B cell (primary cell): Measurements from ENCODE around the gene TP53TG5. TPM values are rescaled to one million over a fixed set of nuclear protein-coding genes. Genes with fewer than 3 reads are reported as not detected.

Experiments
- ATAC-seq: fragments of 200-7000 bp; cut with Tn5 transposase; one replicate; pipeline ENCODE4 v1.10.0; 2021; ENCODE audit warnings: low read depth, mild to moderate bottlenecking, moderate number of reproducible peaks, moderate library complexity
- CTCF ChIA-PET: fragments of 350-600 bp; sonication (Branson Sonifier 250); formaldehyde crosslinking; loops from one replicate; lab custom pipeline; 2021; ENCODE audit warnings: antibody characterized with exemption, inconsistent platforms; lab: Charles Lee
- POLR2A ChIA-PET: fragments of 350-600 bp; sonication (Branson Sonifier 250); formaldehyde crosslinking; loops from one replicate; lab custom pipeline; 2021; ENCODE audit warnings: antibody characterized with exemption; lab: Charles Lee
- DNase-seq: peaks from one replicate; pipeline ENCODE4 v3.0.0; 2013
- H2AFZ ChIP-seq: 2 replicates; pipeline ENCODE4 v1.6.1; 2012; ENCODE audit warnings: mild to moderate bottlenecking, low read depth, low read length; ENCODE audit not compliant: insufficient read depth, poor library complexity, severe bottlenecking
- H3K27ac ChIP-seq, 2 donors: 1 replicate in 1 of 2; 2 replicates in 1 of 2; pipeline ENCODE4 v1.5.1; 2012 to 2013; ENCODE audit warnings: low read length in 2 of 2, mild to moderate bottlenecking in 2 of 2, moderate library complexity in 1 of 2
- H3K27me3 ChIP-seq, 4 experiments: fragments of 200-600 bp in 1 of 4; sonication (generic) in 1 of 4; replicated peaks in 1 of 4; 1 replicate in 2 of 4; 2 replicates in 2 of 4; pipeline versions ENCODE4 v1.6.1 to v1.7.0; 2013 to 2016; ENCODE audit warnings: low read length in 3 of 4, mild to moderate bottlenecking in 2 of 4, mixed read lengths in 1 of 4, moderate library complexity in 1 of 4; ENCODE audit not compliant: insufficient read depth in 4 of 4, control insufficient read depth in 3 of 4; ENCODE audit errors: control extremely low read depth in 1 of 4
- H3K36me3 ChIP-seq, 2 experiments: replicated peaks in 1 of 2; 1 replicate in 1 of 2; 2 replicates in 1 of 2; pipeline versions ENCODE4 v1.6.1 to v1.7.1; 2013; ENCODE audit warnings: low read length in 1 of 2; ENCODE audit not compliant: insufficient read depth in 2 of 2, control insufficient read depth in 1 of 2; ENCODE audit errors: control extremely low read depth in 1 of 2, extremely low read depth in 1 of 2
- H3K4me1 ChIP-seq, 2 donors: fragments of 200-600 bp in 1 of 2; sonication (generic) in 1 of 2; 1 replicate in 1 of 2; 2 replicates in 1 of 2; pipeline versions ENCODE4 v1.5.1 to v1.6.1; 2013 to 2017; ENCODE audit warnings: low read length in 2 of 2; ENCODE audit not compliant: control insufficient read depth in 2 of 2, insufficient read depth in 2 of 2
- H3K4me2 ChIP-seq: replicated peaks from 2 replicates; pipeline ENCODE3; 2012; ENCODE audit warnings: mild to moderate bottlenecking, low read depth, low read length; ENCODE audit not compliant: poor library complexity, severe bottlenecking
- H3K4me3 ChIP-seq, 5 experiments: fragments of 200-600 bp in 1 of 5; sonication (generic) in 1 of 5; 1 replicate in 3 of 5; 2 replicates in 2 of 5; pipeline versions ENCODE4 v1.5.1 to v1.7.0; 2011 to 2016; ENCODE audit warnings: low read length in 4 of 5, mild to moderate bottlenecking in 4 of 5, low read depth in 2 of 5, control low read depth in 1 of 5, moderate library complexity in 1 of 5; ENCODE audit not compliant: insufficient read depth in 1 of 5; ENCODE audit errors: control extremely low read depth in 1 of 5, extremely low read depth in 1 of 5
- H3K79me2 ChIP-seq: fragments of 200-600 bp; sonication (generic); one replicate; pipeline ENCODE4 v1.6.0; 2016; ENCODE audit warnings: low read length; ENCODE audit not compliant: control insufficient read depth, insufficient read depth
- H3K9ac ChIP-seq: fragments of 200-600 bp; sonication (generic); 2 replicates; pipeline ENCODE4 v1.6.1; 2017; ENCODE audit warnings: mild to moderate bottlenecking, low read length, moderate library complexity
- H3K9me3 ChIP-seq, 3 donors: one replicate each; pipeline versions ENCODE4 v1.6.1 to v1.7.1; 2013; ENCODE audit warnings: low read length in 2 of 3; ENCODE audit not compliant: control insufficient read depth in 2 of 3, insufficient read depth in 1 of 3; ENCODE audit errors: control extremely low read depth in 1 of 3
- H4K20me1 ChIP-seq: 2 replicates; pipeline ENCODE4 v1.6.0; 2012; ENCODE audit warnings: mild to moderate bottlenecking, low read length; ENCODE audit not compliant: insufficient read depth, control insufficient read depth, poor library complexity, severe bottlenecking
- H3K27ac Mint-ChIP-seq: one replicate; pipeline ENCODE4 v1.8.0; 2021; ENCODE audit warnings: mixed read lengths
- H3K27me3 Mint-ChIP-seq: one replicate; pipeline ENCODE4 v1.8.0; 2021; ENCODE audit warnings: mixed read lengths
- H3K4me1 Mint-ChIP-seq: one replicate; pipeline ENCODE4 v1.8.0; 2021; ENCODE audit warnings: mixed read lengths
- H3K4me3 Mint-ChIP-seq: one replicate; pipeline ENCODE4 v1.8.0; 2021; ENCODE audit warnings: mixed read lengths
- H3K9me3 Mint-ChIP-seq: one replicate; pipeline ENCODE4 v1.8.0; 2022; ENCODE audit warnings: mixed read lengths; ENCODE audit not compliant: insufficient read depth
- CTCF ChIP-seq: fragments of 200-600 bp; IDR thresholded peaks from one replicate; pipeline ENCODE4 v1.8.0; 2022; ENCODE audit warnings: antibody characterized with exemption, mild to moderate bottlenecking
- EZH2 ChIP-seq: IDR thresholded peaks from 2 replicates; pipeline ENCODE4 v1.6.1; 2012; ENCODE audit warnings: borderline replicate concordance, low read depth, mild to moderate bottlenecking, moderate library complexity, low read length; ENCODE audit not compliant: insufficient read depth, poor library complexity, severe bottlenecking
- WGBS: methylation state at CpG from one replicate; pipeline ENCODE4 v1.1.5; 2013; ENCODE audit warnings: missing lambda C conversion rate; ENCODE audit not compliant: insufficient coverage; 5-methylcytosine and 5-hydroxymethylcytosine counted together
- intact Hi-C: fragments of 100-400 bp; cut with micrococcal nuclease; formaldehyde crosslinking; loops from one replicate; pipeline ENCODE4 v1.10.0; 2022
- polyA plus RNA-seq: library from polyadenylated mRNA; depleted of rRNA; stranded (reverse); fragments of >200 nt; gene quantifications from 2 replicates; pipeline ENCODE4 v1.2.3, GENCODE V29; 2012
- total RNA-seq, 2 donors: library from RNA; stranded (reverse); fragments of 120-200 nt in 1 of 2; gene quantifications; 1 replicate in 1 of 2; 2 replicates in 1 of 2; pipeline versions ENCODE4 v1.2.3 to v1.2.4, GENCODE V29; 2013 to 2022

The TP53TG5 gene
- total and polyA plus RNA-seq, 2 donors (not counting 1 experiment from before 2014, with no cell fraction given) = not detected

DNA sequence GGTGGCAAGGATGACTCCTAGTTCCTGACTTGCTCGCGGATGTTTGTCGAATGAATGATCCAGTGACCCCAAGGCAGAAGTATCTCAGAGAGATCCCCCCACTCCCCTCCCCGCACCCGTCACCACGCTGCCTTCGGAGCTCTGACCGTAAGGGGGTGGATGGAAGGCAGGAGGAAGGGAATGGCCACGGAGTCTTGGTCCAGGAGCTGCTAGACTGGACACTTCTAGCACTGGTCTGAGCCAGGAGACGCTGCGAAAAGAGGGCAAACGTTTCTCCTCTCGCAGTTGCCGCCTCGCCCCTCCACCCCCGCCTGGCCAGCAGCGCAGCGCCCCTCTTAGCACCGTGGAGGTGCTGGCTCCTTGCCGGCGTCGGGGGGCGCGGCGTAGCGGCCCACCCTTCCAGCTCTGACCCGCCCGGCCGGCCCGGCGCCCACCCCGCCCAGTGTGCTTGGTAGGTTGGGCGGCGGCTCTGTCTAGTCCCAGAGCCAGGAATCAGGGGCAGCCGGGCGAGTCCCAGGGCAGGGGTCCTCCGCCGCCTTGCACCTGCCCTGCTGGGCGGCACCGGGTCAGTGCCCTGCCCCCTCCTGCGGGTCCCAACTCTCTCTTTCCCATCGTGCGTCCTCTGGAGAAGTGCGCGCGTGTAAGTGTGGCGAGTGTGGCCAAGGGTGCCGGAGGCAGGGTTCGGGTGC is 27.6 kb upstream of the TP53TG5 start:
- Mint-ChIP-seq H3K27me3 (peaks cover 6% of the 10 kb centered on the region), H3K9me3 (peaks cover 4% of the 10 kb centered on the region), H3K27ac (no peak overlapping the region), H3K4me3 (peak overlapping the region; percentile 84), H3K4me1 (peaks cover 30% of the 10 kb centered on the region)
- H3K79me2 ChIP-seq = peaks cover 9% of the 10 kb centered on the region
- H3K27ac ChIP-seq = no peak overlapping the region
- H3K4me1 ChIP-seq = peaks cover 17 to 33% of the 10 kb centered on the region in 2 donors
- intact Hi-C loops = loop anchor here (1.0 to 2.0 kb wide), 2 partner anchors 10 to 31 kb away; no protein-coding TSS in a partner anchor
- peak overlapping the region; percentile 77 for H3K9ac ChIP-seq
- H3K27me3 ChIP-seq = no peaks in the 10 kb centered on the region
- DNase-seq (no peak), ATAC-seq (peak; percentile 15)
- peak overlapping the region; percentile 99 for H3K4me2 ChIP-seq
- WGBS = under 1% methylated on average over 41 of the region's 49 CpGs
- peak overlapping the region; percentile 56 for H2AFZ ChIP-seq
- H4K20me1 ChIP-seq = no peaks in the 10 kb centered on the region
- TF ChIP-seq EZH2 (no peak), CTCF (no peak)
- peaks cover 0 to 9% (median 8%) of the 10 kb centered on the region in 3 donors for H3K9me3 ChIP-seq
- H3K4me3 ChIP-seq = peak overlapping the region; percentile 43 to 70 (median 67)
- CTCF ChIA-PET = interaction anchor here (1.2 to 5.1 kb wide), 2 partner anchors 14 to 31 kb away, joined by 4 to 22 read pairs; no protein-coding TSS in a partner anchor
- H3K36me3 ChIP-seq = no peaks in the 10 kb centered on the region
- POLR2A ChIA-PET = interaction anchor here (0.7 to 2.4 kb wide), 2 partner anchors 10 to 38 kb away, joined by 3 to 7 read pairs; partner anchors contain the start of gene PIGT

- peaks cover 9% of the 10 kb centered on the region for H3K79me2 ChIP-seq
- H4K20me1 ChIP-seq = no peaks in the 10 kb centered on the region
- CTCF ChIA-PET = interaction anchor here (1.1 to 5.1 kb wide), 7 partner anchors 9 to 42 kb away, joined by 3 to 22 read pairs (median 4); partner anchors contain the start of gene SYS1
- H3K36me3 ChIP-seq = no peaks in the 10 kb centered on the region
- H2AFZ ChIP-seq = no peak overlapping the region
- Mint-ChIP-seq H3K9me3 (peaks cover 10% of the 10 kb centered on the region), H3K27ac (peak overlapping the region; percentile 64), H3K4me1 (peaks cover 30% of the 10 kb centered on the region), H3K27me3 (peaks cover 6% of the 10 kb centered on the region), H3K4me3 (peak overlapping the region; percentile 85)
- POLR2A ChIA-PET = no interaction called here
- ATAC-seq (no peak), DNase-seq (no peak)
- no CpG with 5 or more reads among the region's 1 CpG for WGBS
- TF ChIP-seq CTCF (no peak), EZH2 (no peak)
- no peaks in the 10 kb centered on the region for H3K27me3 ChIP-seq
- H3K4me2 ChIP-seq = no peak overlapping the region
- H3K4me3 ChIP-seq = no peak overlapping the region
- no peak overlapping the region for H3K27ac ChIP-seq
- peaks cover 17 to 33% of the 10 kb centered on the region in 2 donors for H3K4me1 ChIP-seq
- no peak overlapping the region for H3K9ac ChIP-seq
- intact Hi-C loops = no loop called here
- peaks cover 0 to 20% (median 15%) of the 10 kb centered on the region in 3 donors for H3K9me3 ChIP-seq
Observed at GRCh38 chr20:45404438-45404837, 26.3 kb upstream of the TP53TG5 start.
